ENCODE measurements around the gene PRCP.

DNA sequence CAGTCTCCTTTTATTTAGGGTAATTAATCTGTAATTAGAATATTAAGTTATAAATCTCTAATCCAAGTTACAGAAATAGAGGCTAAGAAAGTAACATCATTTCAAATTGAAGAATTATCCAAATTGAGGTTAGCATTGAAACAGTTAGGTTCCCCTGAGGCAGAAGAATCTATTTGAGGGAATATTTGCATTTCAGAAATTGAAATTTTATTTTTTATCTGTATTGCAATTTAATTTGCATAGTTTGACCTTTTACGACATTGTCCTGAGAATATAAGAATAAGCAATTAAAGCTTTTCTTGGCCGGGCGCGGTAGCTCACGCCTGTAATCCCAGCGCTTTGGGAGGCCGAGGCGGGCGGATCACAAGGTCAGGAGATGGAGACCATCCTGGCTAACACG, 28.9 kb upstream of the PRCP start:
- TF ChIP-seq CTCF (IDR thresholded peaks at IDR 0.05; ENCODE audit: insufficient read depth, low read depth, low read length) (no peak), EZH2 (IDR thresholded peaks at IDR 0.05; ENCODE audit: insufficient read depth, low read length) (no peak)

Measured in astrocyte (in vitro differentiated cells and primary cell).